Islet precursor cell (in vitro differentiated cells): ENCODE data around the gene RNF14.

Experiments
- DNase-seq: peaks from one replicate; pipeline ENCODE4 v3.0.0-alpha.2; 2018

The RNF14 gene

DNA sequence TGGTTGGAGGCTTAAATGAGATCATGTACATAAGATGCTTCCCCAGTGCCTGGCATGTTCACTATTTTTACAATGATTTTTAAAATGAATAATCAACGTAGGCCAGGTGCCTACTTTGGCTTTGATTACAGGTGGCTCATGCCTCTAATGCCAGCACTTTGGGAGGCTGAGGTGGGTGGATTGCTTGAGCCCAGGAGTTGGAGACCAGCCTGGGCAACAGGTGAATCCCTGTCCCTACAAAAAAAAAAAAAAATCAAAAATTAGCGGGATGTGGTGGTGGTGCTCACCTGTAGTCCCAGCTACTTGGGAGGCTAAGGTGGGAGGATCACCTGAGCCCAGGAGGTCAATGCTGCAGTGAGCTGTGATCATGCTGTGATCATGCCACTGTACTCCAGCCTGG, 20.1 kb upstream of the RNF14 start:
- no peak for DNase-seq

DNA sequence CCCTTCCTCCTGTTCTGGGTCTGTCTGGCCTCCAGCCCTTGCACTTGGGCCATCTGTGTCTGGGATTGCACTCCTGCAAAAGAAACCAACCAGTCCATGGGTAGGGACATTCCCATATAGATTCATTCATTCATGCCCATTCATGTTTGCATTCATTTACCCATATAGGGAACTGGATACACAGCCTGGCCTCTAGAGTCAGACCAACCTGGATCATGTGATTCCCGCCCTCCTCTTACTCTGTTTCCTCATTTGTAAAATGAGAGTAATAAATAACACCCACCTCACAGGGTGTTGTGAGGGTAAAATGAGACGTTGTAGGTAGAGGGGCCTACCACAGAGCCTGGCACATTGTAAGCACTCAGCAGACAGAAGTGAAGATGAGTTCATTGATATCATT, 19.4 kb upstream of the RNF14 start:
- no peak for DNase-seq

DNA sequence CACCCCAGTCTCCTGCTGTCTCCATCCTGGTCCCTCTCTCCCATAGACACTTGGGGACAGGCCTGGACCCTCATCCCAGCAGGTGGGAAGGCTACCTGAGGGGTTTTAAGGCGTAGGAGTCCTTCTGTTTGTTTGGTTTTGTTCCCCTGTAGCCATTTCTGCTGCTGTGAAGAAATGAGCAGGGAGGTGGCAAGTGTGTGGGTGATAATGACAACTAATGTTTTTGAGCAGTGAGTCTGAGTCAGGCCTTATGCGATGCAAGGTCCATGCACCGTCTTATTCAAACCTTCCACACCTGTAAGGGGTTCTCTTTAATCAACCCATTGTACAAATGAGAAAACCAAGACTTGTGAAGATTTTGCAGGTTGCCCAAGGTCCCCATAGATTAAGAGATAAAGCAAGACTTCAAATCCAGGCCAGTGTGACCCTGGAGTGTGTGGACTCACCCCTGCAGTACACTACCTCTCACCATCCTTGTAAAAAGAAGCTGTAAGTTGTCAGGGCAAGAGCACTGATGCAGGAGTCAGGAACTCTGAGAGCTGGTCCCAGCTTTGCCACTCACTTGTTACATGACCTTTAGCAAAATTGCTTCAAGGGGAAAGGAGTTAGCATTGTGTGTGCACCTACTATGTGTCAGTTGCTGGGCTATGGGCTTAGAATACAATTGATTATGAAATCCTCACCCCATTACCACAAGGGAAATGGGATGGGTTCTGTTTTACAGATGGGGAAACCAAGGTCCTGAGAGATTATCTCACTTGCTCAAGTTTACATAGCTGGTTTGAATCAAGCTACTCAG, 18.5 kb upstream of the RNF14 start:
- DNase-seq = no peak

DNA sequence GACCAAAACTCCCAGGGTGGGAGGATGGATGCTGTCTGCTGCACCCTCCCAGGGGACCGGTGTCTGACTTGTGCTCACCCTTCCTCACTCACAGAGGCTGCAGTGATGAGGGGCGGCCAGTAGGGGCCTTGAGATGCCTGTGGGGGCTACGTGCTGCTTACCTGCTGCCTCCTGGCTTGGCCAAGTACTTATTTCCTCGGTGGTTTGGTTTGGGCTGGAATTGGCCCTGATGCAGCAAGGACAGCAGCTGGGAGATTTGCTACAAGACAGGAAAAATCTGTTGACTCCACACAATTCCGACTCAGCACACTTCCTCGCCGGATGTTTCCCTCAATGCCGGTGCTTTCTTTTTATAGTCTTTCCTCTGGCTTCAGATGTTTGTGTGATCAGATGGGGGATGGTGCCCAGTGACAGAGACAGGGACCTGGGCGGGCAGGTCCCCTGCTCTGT, 17.5 kb upstream of the RNF14 start:
- DNase-seq = peak; percentile 84

DNA sequence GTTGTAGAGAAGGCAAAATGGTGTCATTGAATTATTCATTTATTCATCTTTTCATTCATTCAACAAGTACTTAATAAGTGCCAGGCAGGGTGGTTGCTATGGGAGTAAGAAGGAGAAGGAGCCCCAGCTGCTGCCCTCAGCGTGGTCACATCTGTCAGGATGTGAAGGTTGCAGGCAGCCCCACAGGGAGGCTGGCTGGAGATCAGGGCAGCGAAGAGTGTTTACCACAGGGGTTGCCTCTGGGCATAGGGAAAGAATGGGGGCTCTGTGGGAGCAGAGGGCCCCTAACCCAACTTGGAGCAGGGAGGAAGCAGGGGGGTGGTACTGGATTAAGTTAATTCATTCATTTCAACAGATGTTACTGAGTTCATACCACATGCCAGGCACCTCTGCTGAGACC, 16.9 kb upstream of the RNF14 start:
- no peak for DNase-seq

DNA sequence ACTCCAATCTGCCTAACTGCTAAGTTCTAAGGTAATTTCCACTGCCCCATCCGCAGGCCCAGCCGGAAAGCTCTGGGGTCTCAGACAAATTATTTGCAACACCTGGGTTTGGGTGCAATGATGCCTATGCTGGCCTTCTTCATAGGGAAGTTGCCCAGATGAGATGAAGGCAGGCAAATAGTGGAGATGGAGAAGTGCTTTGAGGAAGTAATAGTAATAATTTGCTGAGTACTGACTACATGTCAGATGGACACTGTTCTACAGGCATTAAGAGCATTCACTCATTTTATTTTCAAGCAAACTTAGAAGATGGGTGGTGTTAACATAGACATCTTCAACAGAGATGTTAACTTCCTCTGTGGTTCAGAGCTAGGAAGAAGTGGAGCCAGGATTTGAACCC, 14.7 kb upstream of the RNF14 start:
- DNase-seq = no peak

DNA sequence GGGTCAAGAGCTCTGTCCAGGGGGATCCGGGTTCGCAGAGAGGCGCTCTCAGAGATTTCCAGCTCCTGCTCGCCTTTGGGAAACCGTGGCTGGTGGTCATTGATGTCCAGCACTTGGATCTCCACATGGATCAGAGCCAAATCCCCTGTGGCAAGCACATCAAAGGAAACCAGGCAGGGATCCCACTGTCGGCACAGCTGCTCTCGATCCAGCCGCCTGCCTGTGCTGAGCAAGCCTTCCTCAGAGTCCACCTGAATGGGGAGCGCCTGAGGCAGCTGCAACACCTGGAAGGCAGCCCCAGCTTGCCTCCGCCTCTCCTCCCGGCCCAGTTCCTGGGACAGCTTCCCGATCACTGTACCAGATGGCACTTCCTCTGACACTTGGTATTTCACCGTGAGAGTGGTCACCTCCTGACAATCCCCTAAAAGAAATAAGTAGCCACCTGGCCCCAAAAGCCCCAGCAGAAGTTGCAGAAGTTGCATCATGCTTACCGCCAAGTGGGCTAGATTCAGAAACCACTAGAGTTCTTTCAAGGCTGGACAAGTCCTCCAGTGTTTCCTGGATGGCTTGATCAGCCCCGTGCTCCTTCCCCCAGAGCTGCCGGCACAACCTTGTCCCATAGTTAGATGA, 11.4 kb upstream of the RNF14 start:
- no peak for DNase-seq

DNA sequence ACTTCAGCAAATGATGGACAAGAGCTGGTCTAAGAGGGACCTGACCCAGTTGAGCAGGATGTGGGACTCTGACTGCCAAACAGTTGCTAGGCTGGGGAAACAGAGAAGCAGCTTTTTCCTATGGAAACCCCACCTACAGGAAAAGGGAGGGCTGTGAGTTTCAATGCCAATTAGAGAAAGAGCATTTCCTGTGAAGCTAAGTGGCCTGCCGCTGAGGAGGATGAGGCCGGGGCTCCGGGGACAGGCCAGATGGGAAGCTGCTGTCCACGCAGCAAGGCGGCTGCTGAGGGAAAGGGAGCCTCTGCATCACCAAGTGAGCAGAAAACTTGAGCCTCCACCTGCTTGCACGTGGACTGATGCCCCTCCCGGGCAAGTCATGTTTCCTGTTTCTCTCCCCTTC, 10.8 kb upstream of the RNF14 start, which contains the start of gene PCDH12:
Gene PCDH12, minus strand, starts transcription at position 90 of the 400 bp plus-strand sequence. CDS start 351 bp downstream, outside the sequence.
- DNase-seq = no peak

DNA sequence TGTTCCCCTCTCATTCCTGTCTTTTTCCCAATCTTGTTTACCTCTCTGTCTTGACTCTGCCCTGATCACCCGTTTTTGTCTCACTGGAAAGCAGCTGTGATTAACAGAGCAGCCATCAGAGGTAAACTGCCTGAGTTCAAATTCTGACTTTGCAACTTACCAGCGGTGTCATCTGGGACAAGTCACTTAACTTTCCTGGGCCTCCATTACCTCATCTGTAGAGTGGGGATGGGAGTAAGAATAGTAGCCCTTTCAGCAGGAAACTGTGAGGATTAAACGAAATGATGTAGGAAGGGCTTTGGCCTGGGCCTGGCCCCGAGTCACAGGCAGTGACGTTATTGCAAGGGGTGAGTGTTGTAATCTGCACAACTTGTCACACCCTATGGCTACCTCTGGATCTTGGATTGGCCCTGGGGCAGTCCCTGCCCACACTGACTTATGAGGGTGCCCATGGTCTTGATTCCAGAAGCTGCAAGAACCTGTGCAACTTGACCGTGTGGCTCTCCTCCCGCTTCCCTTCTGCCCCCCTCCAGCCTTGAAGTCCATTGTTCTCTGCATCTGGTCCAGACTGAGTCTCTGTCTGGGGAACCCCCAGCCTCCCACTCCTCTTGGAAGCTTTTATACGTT, 10.2 kb upstream of the RNF14 start:
- no peak for DNase-seq

DNA sequence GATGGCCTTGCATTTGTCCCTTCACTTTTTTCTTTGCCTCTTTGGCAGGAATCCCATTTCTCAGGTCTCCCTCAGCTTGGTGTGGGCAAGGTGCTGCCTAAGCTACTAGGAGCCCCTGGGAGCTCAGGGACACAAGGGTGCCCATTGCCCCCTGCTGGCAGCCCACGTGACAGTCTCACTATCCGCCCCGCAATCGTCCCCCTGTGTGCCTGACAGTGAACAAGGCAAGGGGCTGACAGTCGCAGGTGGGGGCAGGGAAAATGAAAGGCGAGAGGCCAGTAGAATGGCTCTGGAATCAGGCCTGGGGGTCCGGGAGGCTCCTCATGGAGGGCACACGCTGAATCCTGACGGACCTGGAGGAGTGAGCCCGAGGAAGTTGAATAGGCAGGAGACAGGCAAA, 8.9 kb upstream of the RNF14 start:
- DNase-seq = no peak

DNA sequence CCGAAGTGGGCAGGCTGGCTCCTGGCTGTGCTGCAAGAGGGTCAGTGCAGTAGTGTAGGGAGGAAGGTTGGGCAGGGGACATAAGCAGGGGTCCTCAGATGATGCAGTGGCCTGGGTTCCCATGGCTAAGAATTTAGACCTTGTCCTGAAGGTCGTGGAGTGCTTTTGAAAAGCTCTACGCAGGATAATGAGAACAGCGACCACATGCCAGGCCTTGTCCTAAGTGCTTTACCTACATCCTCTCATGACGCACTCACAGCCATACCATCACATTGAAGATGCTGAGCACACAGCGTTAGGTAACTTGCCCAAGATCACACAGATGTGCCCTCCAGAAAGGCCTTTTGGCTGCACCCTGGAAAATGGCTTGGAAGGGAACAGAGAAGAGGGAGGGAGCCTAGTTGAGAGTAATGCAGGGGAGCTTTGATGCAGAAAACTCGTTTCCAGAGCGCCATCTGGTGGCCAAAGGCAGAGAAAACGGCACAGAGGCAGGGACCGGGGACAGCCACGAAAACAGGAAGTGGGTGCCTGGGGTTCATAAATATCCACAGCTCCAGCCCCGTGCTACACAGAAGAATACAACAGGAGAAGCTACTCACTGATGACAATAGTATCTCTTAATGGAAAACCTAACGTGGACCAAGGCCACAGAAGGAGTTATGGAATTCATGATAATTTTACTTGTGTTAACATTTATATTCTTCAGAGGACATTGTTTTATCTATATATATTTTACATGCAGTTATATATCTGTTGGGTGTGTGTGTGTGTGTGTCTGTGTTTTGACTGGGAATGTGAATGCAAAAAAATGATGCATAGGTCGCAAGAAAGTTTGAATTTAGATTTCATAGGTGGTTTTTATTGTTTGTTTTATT, 8.2 kb upstream of the RNF14 start:
- peak; percentile 92 for DNase-seq

DNA sequence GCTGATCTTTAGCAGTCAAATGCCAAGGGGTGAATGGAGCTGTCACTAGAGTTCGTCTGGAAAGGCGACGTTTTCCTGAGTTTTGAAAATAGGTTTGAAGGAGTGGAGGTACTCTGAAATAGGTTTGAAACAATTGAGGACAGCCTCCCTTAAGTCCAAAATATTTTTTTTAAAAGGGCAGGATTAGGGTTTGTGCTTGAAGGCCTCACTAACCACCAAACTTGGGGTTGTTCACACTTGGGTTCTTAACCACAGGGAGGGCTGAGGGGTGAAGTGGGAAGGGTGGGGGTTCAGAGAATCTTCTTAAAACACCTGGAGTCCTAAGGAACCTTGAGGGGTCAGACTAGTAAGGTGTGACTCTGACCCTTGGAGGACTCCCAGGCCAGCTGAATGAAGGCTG, 7.4 kb upstream of the RNF14 start:
- no peak for DNase-seq

DNA sequence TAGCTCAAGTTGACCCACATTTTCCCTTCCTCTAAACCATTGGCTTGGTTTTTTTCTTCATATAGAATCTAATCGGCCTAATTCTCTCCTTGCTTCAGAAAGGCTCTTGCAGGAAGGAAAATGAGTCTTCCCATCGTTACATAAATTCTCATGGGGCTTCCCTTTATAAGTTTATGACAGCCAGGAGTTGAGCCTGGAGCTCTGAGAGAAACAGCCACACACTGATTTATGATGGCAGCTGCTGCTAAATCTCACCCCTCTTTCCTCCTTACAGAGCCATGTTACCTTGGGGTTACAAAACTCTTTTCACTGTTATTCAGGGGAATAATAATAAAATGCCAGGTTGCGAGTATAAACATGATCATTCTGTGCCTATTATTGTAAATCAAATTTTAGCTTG, 5.2 kb upstream of the RNF14 start:
- no peak for DNase-seq

DNA sequence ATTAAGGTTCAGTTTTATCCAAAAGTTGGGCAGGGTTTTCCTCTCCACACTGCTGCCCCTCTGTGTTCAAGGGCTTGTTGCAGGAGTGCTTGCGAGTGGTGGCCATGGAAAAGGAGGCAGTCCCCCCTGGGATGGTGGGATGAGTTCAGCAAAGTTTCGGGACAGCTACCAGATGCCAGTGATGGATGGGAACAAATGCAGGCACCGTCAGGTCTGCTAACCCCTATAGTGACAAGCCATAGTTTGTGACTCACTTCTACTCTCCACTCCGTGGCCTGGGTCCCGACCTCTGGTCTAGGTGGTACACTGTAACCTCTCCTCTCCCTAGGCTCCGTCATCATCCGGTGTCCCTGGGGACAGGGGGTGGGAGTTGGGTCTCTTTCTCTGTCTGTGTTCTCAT, 3.8 kb upstream of the RNF14 start:
- peak; percentile 54 for DNase-seq

DNA sequence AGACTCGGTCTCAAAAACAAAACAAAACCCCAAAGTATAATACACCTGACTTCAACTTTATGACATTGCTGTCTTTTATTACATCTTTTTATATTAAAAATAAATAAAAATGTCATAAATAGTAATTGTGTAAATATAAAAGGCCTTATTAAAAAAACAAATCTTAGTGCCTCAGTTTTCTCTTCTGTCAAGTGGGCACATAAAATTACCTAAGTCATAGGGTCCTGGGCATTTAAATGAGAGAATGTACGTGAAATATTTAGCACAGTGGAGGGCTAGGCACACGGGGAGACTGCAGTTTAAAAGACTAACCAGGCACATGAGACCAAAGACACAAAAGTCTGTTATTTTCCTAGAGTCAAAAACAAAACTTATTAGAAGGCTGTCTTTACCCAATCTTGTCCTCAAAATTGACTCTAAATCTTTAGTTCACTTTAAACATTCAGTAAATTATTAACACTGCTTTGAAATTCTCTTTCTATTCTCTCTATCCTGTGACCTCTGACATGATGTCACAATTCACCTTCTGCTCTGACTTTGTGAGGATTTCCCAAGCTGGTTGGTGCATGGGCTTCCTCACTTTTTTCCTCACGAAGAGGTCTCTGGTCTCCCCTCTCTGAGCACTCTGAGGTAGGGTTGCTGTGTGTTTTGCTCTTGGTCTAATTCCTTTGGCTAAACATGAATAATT, 2.5 kb upstream of the RNF14 start:
- no peak for DNase-seq

DNA sequence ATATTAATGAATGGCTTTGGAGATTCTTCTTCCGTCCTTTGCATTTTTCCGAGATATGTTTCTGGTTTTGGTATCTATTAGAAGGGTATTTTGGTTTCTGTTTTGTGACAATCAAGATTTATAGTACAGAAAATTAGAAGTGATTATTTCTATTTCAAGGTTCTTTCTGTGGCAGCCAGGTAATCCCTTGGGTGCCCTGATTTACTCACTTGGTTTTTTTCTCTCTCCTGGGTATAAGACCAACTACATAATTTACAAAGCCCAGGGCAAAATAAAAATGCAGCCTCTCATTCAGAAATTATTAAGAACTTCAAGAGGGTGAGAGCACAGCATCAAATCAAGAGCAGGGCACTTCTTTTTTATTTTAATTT, 2.0 kb upstream of the RNF14 start:
- DNase-seq = no peak

DNA sequence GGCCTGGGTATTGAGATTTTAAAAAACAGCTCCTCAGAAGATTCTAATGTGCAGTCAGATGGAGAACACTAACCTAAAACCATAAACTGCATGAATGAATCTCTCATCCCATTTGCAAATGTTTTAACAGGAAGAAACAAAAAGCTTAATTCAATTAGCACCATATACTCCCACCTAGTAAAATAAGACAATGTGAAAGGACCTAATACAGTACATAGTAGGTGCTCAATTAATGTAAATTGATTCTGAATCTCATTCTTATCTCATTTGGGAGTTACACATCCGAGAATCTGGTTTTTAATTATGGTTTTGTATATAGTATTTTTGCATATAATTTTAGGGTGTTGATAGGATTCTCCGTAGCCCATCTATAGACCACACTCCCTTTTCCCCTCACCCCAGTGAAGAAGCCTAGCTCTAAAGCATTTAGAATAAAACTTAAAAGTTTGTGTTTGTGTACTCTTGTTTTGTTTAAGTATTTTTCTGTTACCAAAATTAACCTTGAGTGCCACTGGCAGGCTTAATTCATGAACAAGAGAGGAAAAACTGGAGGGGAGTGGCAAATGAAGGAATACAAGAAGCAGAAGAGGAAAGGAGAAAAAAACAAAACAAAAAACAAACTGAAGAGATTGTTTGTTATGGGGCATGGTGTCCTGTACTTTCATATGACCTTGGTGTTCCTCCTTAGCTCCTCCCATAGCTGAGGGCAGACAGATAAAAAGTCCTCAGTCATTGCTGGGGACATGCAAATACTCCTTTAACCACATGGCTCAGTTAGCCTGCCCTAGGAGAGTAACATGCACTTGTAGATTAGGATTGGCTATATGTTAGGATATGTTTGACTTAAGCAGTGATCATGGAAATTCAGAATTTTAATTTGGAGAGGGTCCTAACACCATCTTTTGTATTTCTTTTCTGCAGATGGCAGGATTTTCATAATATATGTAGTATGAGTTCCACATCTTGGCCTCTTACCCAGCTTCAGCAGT, 1.2 kb downstream of the RNF14 start:
- no peak for DNase-seq

DNA sequence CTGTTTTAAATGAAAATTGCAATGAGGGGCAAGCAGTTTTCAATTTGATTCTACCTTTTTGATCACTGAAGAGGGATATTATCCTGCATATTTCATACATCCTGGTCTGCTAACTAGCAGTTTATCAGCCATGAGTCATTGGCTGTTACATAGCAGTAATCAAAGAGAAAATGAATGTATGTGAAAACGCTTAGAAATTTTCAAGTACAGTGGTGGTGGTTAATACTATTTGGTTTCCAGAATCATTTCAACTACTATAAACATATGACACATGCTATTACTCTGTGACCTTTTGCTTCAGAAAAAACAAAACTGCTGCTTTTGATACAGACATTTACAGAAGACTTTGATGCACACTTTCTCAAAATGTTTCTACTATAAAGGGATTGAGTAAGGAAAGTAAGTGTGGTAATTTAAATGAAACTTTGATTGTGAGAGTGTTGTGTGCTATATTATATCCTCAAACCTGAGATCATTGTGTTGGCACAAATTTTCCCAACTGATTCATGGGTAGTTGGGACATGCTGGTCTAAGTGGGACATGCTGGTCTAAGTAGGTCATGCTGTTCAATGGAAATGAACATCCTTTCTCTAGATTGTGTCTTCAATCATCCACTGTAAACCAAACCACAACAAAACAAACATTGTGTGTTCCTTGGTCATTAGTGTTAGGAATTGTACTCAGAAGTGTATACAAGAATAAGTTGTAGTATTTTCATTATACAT, 5.1 kb downstream of the RNF14 start:
- no peak for DNase-seq

DNA sequence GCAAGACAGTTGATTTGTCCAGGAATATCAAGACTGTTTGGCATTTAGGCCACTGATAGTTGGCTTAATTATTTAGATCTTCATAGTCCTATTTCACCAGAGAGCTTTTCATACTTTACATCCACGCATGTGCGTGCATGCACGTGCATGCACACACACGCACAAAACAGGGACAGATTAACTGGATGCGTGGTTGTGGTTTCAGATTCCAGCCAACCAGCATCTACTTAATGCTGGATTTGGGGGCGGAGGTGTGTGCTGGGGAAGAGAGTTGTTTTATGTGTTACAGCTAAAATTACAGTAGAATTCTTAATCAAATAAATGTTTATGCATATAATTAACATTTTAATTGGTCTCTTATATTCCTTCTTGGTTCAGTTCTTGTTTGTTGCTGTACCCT, 7.3 kb downstream of the RNF14 start:
- no peak for DNase-seq

DNA sequence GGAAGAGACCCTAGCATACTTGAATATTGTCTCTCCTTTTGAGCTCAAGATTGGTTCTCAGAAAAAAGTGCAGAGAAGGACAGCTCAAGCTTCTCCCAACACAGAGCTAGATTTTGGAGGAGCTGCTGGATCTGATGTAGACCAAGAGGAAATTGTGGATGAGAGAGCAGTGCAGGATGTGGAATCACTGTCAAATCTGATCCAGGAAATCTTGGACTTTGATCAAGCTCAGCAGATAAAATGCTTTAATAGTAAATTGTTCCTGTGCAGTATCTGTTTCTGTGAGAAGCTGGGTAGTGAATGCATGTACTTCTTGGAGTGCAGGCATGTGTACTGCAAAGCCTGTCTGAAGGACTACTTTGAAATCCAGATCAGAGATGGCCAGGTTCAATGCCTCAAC, 9.5 kb downstream of the RNF14 start:
- DNase-seq = no peak

DNA sequence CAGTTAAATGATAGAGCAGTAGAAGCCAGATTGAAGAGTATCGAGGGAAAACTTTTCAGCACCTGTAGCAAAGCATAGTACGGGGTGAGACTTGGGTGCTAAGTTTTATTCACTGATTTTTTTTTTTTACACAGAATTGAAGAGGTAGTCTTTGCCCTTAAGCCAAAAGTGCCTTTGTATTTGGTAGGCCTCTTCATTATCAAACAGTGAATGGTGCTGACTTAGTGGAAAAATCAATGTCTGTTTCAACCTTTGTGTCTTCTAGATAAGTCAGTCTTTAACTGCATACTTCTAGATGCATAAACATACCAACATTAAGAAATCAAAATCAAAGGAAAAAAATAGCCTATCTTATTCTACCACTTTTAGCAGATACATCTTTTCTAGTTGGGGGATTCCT, 13.7 kb downstream of the RNF14 start:
- DNase-seq = no peak
